ENCODE results near the gene APOBEC3H.

DNA sequence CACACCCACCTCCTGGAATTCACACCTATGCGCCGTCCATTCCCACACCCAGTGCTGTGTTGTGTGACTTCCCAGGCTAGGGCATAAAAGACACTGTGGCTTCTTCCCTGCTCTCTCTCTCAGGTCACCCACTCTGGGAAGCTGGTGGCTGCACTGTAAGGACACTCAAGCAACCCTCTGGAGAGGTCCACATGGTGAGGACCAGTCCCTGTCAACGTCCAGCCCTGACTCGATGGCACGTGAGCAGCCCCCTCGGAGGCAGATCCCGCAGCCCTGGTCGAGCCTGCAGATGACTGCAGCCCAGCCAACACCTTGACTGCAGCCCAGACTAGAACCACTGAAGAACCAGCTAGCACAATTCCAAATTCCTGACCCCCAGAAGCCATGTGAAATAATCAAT lies 39.3 kb downstream of the APOBEC3H start:
- TF ChIP-seq, protein P1, sequence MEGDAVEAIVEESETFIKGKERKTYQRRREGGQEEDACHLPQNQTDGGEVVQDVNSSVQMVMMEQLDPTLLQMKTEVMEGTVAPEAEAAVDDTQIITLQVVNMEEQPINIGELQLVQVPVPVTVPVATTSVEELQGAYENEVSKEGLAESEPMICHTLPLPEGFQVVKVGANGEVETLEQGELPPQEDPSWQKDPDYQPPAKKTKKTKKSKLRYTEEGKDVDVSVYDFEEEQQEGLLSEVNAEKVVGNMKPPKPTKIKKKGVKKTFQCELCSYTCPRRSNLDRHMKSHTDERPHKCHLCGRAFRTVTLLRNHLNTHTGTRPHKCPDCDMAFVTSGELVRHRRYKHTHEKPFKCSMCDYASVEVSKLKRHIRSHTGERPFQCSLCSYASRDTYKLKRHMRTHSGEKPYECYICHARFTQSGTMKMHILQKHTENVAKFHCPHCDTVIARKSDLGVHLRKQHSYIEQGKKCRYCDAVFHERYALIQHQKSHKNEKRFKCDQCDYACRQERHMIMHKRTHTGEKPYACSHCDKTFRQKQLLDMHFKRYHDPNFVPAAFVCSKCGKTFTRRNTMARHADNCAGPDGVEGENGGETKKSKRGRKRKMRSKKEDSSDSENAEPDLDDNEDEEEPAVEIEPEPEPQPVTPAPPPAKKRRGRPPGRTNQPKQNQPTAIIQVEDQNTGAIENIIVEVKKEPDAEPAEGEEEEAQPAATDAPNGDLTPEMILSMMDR (IDR thresholded peaks at IDR 0.05; ENCODE audit: low read depth, low read length), result no peak
- no peak for TF ChIP-seq POLR2A (IDR thresholded peaks at IDR 0.05; ENCODE audit: extremely low read depth, insufficient read length)
- TF ChIP-seq MAX (IDR thresholded peaks at IDR 0.05; ENCODE audit: low read depth, low read length), result no peak
